Activated CD8-positive, alpha-beta T cell treated with anti-CD3 and anti-CD28 coated beads for 36 hours (primary cell): ENCODE measurements around the gene LRRC8A. TPM values are rescaled to one million over a fixed set of nuclear protein-coding genes. Genes with fewer than 3 reads are reported as not detected.

Source experiments
- ATAC-seq: fragments of 200-7000 bp; cut with Tn5 transposase; one replicate; pipeline ENCODE4 v1.10.0; 2021; ENCODE audit warnings: mild to moderate bottlenecking, moderate library complexity
- CTCF ChIA-PET: fragments of 350-600 bp; sonication (Branson Sonifier 250); formaldehyde crosslinking; loops from one replicate; lab custom pipeline; 2021; ENCODE audit warnings: antibody characterized with exemption; lab: Charles Lee
- POLR2A ChIA-PET: fragments of 350-600 bp; sonication (Branson Sonifier 250); formaldehyde crosslinking; loops from one replicate; lab custom pipeline; 2021; ENCODE audit warnings: antibody characterized with exemption; lab: Charles Lee
- DNase-seq: peaks from one replicate; pipeline ENCODE4 v3.0.0-alpha.2; 2020
- H3K27ac Mint-ChIP-seq: one replicate; pipeline ENCODE4 v1.8.0; 2021; ENCODE audit warnings: mild to moderate bottlenecking, mixed read lengths
- H3K27me3 Mint-ChIP-seq: one replicate; pipeline ENCODE4 v1.8.0; 2021; ENCODE audit warnings: mixed read lengths
- H3K36me3 Mint-ChIP-seq: one replicate; pipeline ENCODE4 v1.8.0; 2021; ENCODE audit warnings: low read depth, mixed read lengths
- H3K4me1 Mint-ChIP-seq: one replicate; pipeline ENCODE4 v1.8.0; 2021; ENCODE audit warnings: low read depth, mixed read lengths
- H3K4me3 Mint-ChIP-seq: one replicate; pipeline ENCODE4 v1.8.0; 2021; ENCODE audit warnings: mild to moderate bottlenecking, moderate library complexity, mixed read lengths
- H3K9me3 Mint-ChIP-seq: one replicate; pipeline ENCODE4 v1.8.0; 2021; ENCODE audit warnings: mixed read lengths
- CTCF ChIP-seq: fragments of 200-600 bp; IDR thresholded peaks from one replicate; pipeline ENCODE4 v1.8.0; 2022; ENCODE audit warnings: antibody characterized with exemption, mild to moderate bottlenecking
- intact Hi-C: fragments of 100-400 bp; cut with micrococcal nuclease; formaldehyde crosslinking; loops from one replicate; pipeline ENCODE4 v1.10.0; 2022
- total RNA-seq, 2 experiments: library from RNA; stranded (reverse); gene quantifications; one replicate each; pipeline ENCODE4 v1.2.3, GENCODE V29; 2021

Gene LRRC8A
- total RNA-seq, 2 experiments from 2014 or later, result 15.1 to 16.2 TPM

GRCh38 chr9:128910906-128911305 lies 29.0 kb downstream of the LRRC8A start:
- Mint-ChIP-seq H3K4me1 (peaks cover 64% of the 10 kb centered on the region), H3K4me3 (no peak overlapping the region), H3K9me3 (no peaks in the 10 kb centered on the region), H3K27ac (peak overlapping the region; percentile 0), H3K36me3 (peaks cover 39% of the 10 kb centered on the region), H3K27me3 (no peaks in the 10 kb centered on the region)
- CTCF ChIA-PET, result no interaction called here
- intact Hi-C loops, result no loop called here
- DNase-seq, result no peak
- TF ChIP-seq CTCF, result no peak
- POLR2A ChIA-PET, result interaction anchor here (0.7 kb wide), 1 partner anchor 9 kb away, joined by 4 read pairs; no protein-coding TSS in a partner anchor
- no peak for ATAC-seq

- Mint-ChIP-seq H3K4me3 (no peak overlapping the region), H3K27ac (peak overlapping the region; percentile 0), H3K4me1 (peaks cover 63% of the 10 kb centered on the region), H3K9me3 (no peaks in the 10 kb centered on the region), H3K36me3 (peaks cover 42% of the 10 kb centered on the region), H3K27me3 (no peaks in the 10 kb centered on the region)
- ATAC-seq (no peak), DNase-seq (no peak)
- no peak for TF ChIP-seq CTCF
- ChIA-PET CTCF (interaction anchor here (1.2 kb wide), 1 partner anchor 17 kb away, joined by 4 read pairs; no protein-coding TSS in a partner anchor), POLR2A (interaction anchor here (0.6 to 1.9 kb wide), 2 partner anchors 9 to 34 kb away, joined by 3 to 9 read pairs; no protein-coding TSS in a partner anchor)
- intact Hi-C loops, result no loop called here
Observed at GRCh38 chr9:128911529-128912035, 29.6 kb downstream of the LRRC8A start.

GRCh38 chr9:128912270-128912853 lies 30.4 kb downstream of the LRRC8A start:
- Mint-ChIP-seq H3K9me3 (no peaks in the 10 kb centered on the region), H3K4me3 (no peak overlapping the region), H3K36me3 (peaks cover 44% of the 10 kb centered on the region), H3K27ac (peak overlapping the region; percentile 69), H3K27me3 (no peaks in the 10 kb centered on the region), H3K4me1 (peaks cover 61% of the 10 kb centered on the region)
- ATAC-seq (peak; percentile 24), DNase-seq (peak; percentile 34)
- CTCF ChIA-PET, result interaction anchor here (0.9 to 1.2 kb wide), 2 partner anchors 15 to 16 kb away, joined by 3 to 4 read pairs; no protein-coding TSS in a partner anchor
- TF ChIP-seq CTCF, result no peak
- intact Hi-C loops, result no loop called here
- POLR2A ChIA-PET, result interaction anchor here (1.0 to 1.9 kb wide), 2 partner anchors 10 to 19 kb away, joined by 3 to 9 read pairs; no protein-coding TSS in a partner anchor

- POLR2A ChIA-PET, result interaction anchor here (1.0 to 1.9 kb wide), 2 partner anchors 11 to 20 kb away, joined by 3 to 9 read pairs; no protein-coding TSS in a partner anchor
- Mint-ChIP-seq H3K4me1 (peaks cover 61% of the 10 kb centered on the region), H3K27me3 (no peaks in the 10 kb centered on the region), H3K4me3 (no peak overlapping the region), H3K9me3 (no peaks in the 10 kb centered on the region), H3K36me3 (peaks cover 34% of the 10 kb centered on the region), H3K27ac (peak overlapping the region; percentile 69)
- ATAC-seq (no peak), DNase-seq (no peak)
- CTCF ChIA-PET, result interaction anchor here (0.9 to 3.6 kb wide), 3 partner anchors 14 to 15 kb away, joined by 3 to 19 read pairs (median 4); no protein-coding TSS in a partner anchor
- no peak for TF ChIP-seq CTCF
- intact Hi-C loops, result no loop called here
Observed at GRCh38 chr9:128913048-128913900, 31.3 kb downstream of the LRRC8A start.
